Smooth muscle cell (in vitro differentiated cells): ENCODE data around the gene IQCM. TPM values are rescaled to one million over a fixed set of nuclear protein-coding genes. Genes with fewer than 3 reads are reported as not detected.

Experiments
- DNase-seq: peaks from one replicate; lab custom pipeline; 2025; ENCODE audit not compliant: unreplicated experiment; lab: John Stamatoyannopoulos, UW
- H2AFZ ChIP-seq: fragments of 200-600 bp; sonication (generic); 2 replicates; pipeline ENCODE4 v1.6.0; 2016; ENCODE audit warnings: antibody characterized with exemption, low read depth, mild to moderate bottlenecking
- H3F3A ChIP-seq: fragments of 200-600 bp; sonication (generic); 2 replicates; pipeline ENCODE4 v1.6.0; 2017; ENCODE audit warnings: antibody characterized with exemption, low read depth
- H3K27ac ChIP-seq: fragments of 200-600 bp; sonication (generic); 2 replicates; pipeline ENCODE4 v1.5.1; 2016; ENCODE audit warnings: low read depth, mild to moderate bottlenecking
- H3K27me3 ChIP-seq: fragments of 200-600 bp; sonication (generic); 2 replicates; pipeline ENCODE4 v1.6.1; 2016; ENCODE audit warnings: low read depth, mild to moderate bottlenecking
- H3K36me3 ChIP-seq: fragments of 200-600 bp; sonication (generic); 2 replicates; pipeline ENCODE4 v1.5.1; 2016; ENCODE audit warnings: low read depth
- H3K4me1 ChIP-seq: fragments of 200-600 bp; sonication (generic); 2 replicates; pipeline ENCODE4 v1.5.1; 2016; ENCODE audit warnings: low read depth
- H3K4me2 ChIP-seq: fragments of 200-600 bp; sonication (generic); 2 replicates; pipeline ENCODE4 v1.6.0; 2016; ENCODE audit warnings: mild to moderate bottlenecking
- H3K4me3 ChIP-seq: fragments of 200-600 bp; sonication (generic); 2 replicates; pipeline ENCODE4 v1.5.1; 2016; ENCODE audit warnings: mild to moderate bottlenecking
- H3K79me2 ChIP-seq: fragments of 200-600 bp; sonication (generic); 2 replicates; pipeline ENCODE4 v1.6.0; 2016; ENCODE audit warnings: low read depth, mild to moderate bottlenecking
- H3K9ac ChIP-seq: fragments of 200-600 bp; sonication (generic); 2 replicates; pipeline ENCODE4 v1.6.0; 2016; ENCODE audit warnings: low read depth
- H3K9me3 ChIP-seq: fragments of 200-600 bp; sonication (generic); replicated peaks from 2 replicates; pipeline ENCODE4 v1.5.1; 2016; ENCODE audit warnings: low read depth
- H4K20me1 ChIP-seq: fragments of 200-600 bp; sonication (generic); 2 replicates; pipeline ENCODE4 v1.6.0; 2016; ENCODE audit warnings: low read depth
- CTCF ChIP-seq: fragments of 200-600 bp; sonication (generic); IDR thresholded peaks from 2 replicates; pipeline ENCODE4 v1.5.1; 2017; ENCODE audit warnings: borderline replicate concordance, mild to moderate bottlenecking, antibody characterized with exemption; ENCODE audit not compliant: insufficient read depth, poor library complexity, severe bottlenecking
- WGBS: methylation state at CpG from one replicate; pipeline ENCODE4 v1.1.7; 2016; ENCODE audit warnings: low lambda C conversion rate; 5-methylcytosine and 5-hydroxymethylcytosine counted together
- polyA plus RNA-seq: library from polyadenylated mRNA; unstranded; fragments of >200 nt; fragmentation: Nextera tagmentation; extraction: Ambion mirVana; gene quantifications from 2 replicates; pipeline ENCODE4 v1.2.1, GENCODE V29; 2016
- total RNA-seq: library from RNA; depleted of rRNA; stranded (reverse); fragments of >200 nt; gene quantifications from 2 replicates; pipeline ENCODE4 v1.2.3, GENCODE V29; 2014

IQCM gene
- total and polyA plus RNA-seq, 2 experiments from 2014 or later: not detected

- TF ChIP-seq CTCF: no peak
Observed at GRCh38 chr4:149701435-149702156, 114.0 kb downstream of the IQCM start.

GRCh38 chr4:149700272-149700671 lies 115.4 kb downstream of the IQCM start:
- no peak for TF ChIP-seq CTCF
- WGBS: 85% methylated on average over 3 of the region's 3 CpGs
- H3K4me3 ChIP-seq: no peak overlapping the region

More at GRCh38 chr4:149701435-149702156, 114.0 kb downstream of the IQCM start:
- Histone ChIP-seq H3K4me3 (no peak overlapping the region), H3K27ac (no peak overlapping the region), H3K27me3 (no peaks in the 10 kb centered on the region), H3K4me1 (no peaks in the 10 kb centered on the region), H2AFZ (no peak overlapping the region), H3F3A (no peaks in the 10 kb centered on the region), H3K9ac (no peak overlapping the region), H3K9me3 (no peaks in the 10 kb centered on the region), H3K79me2 (no peaks in the 10 kb centered on the region), H3K36me3 (no peaks in the 10 kb centered on the region), H3K4me2 (no peak overlapping the region), H4K20me1 (no peaks in the 10 kb centered on the region)
- no peak for DNase-seq
- WGBS: 92% methylated on average over 2 of the region's 2 CpGs

GRCh38 chr4:149699642-149700041 lies 116.0 kb downstream of the IQCM start:
- WGBS: 43% methylated on average over 2 of the region's 2 CpGs
- no peak overlapping the region for H2AFZ ChIP-seq
- no peak overlapping the region for H3K4me2 ChIP-seq
- no peaks in the 10 kb centered on the region for H3K27me3 ChIP-seq
- H3K4me1 ChIP-seq: no peaks in the 10 kb centered on the region
- no peak overlapping the region for H3K27ac ChIP-seq
- no peaks in the 10 kb centered on the region for H3K9me3 ChIP-seq
- no peak overlapping the region for H3K9ac ChIP-seq
- H3F3A ChIP-seq: no peaks in the 10 kb centered on the region
- H4K20me1 ChIP-seq: no peaks in the 10 kb centered on the region
- no peak overlapping the region for H3K4me3 ChIP-seq
- DNase-seq: no peak
- no peaks in the 10 kb centered on the region for H3K79me2 ChIP-seq
- TF ChIP-seq CTCF: no peak
- no peaks in the 10 kb centered on the region for H3K36me3 ChIP-seq

More at GRCh38 chr4:149700272-149700671, 115.4 kb downstream of the IQCM start:
- Histone ChIP-seq H3K4me1 (no peaks in the 10 kb centered on the region), H3K9ac (no peak overlapping the region), H2AFZ (no peak overlapping the region), H4K20me1 (no peaks in the 10 kb centered on the region), H3K4me2 (no peak overlapping the region), H3F3A (no peaks in the 10 kb centered on the region), H3K79me2 (no peaks in the 10 kb centered on the region), H3K36me3 (no peaks in the 10 kb centered on the region), H3K27me3 (no peaks in the 10 kb centered on the region), H3K27ac (no peak overlapping the region), H3K9me3 (no peaks in the 10 kb centered on the region)
- DNase-seq: no peak

- Histone ChIP-seq H3K9me3 (no peaks in the 10 kb centered on the region), H3K36me3 (no peaks in the 10 kb centered on the region), H4K20me1 (no peaks in the 10 kb centered on the region), H3K9ac (no peak overlapping the region), H3K27ac (no peak overlapping the region), H3F3A (no peaks in the 10 kb centered on the region), H3K79me2 (no peaks in the 10 kb centered on the region), H2AFZ (no peak overlapping the region), H3K27me3 (no peaks in the 10 kb centered on the region), H3K4me3 (no peak overlapping the region), H3K4me1 (no peaks in the 10 kb centered on the region), H3K4me2 (no peak overlapping the region)
- WGBS: 72% methylated on average over 3 of the region's 3 CpGs
- no peak for DNase-seq
- TF ChIP-seq CTCF: no peak
Observed at GRCh38 chr4:149690726-149691125, 124.9 kb downstream of the IQCM start.
